ENCODE data around the gene TNC.
"Not testable (repeated sequence)": the region's sequence is repeated elsewhere in the genome, so short reads cannot be mapped to it uniquely, and the experiment has no call there.

The TNC gene

DNA sequence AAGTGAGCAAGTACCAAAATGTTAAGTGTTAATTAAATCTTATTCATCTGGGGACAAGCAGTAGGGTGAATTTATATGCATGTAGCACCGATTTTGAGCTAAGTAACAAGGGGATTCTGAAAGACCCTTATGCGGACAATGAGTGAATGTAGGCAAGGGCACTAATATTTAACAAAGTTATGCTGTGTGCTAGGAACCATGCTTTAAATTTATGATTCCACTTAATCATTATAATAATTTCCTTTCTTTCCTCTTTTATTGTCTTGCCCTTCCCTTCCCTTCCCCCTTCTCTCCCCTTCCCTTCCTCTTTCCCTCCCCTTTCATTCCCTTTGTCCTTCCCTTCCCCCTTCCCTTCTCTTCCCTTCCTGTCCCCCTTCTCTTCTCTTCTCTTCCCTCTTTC, 25.7 kb upstream of the TNC start:
- H3K27me3 ChIP-seq (ENCODE audit: low read depth): no peaks in the 10 kb centered on the region
- no peak for DNase-seq (ENCODE audit: low spot score in 2 of 2)
- H3K4me3 ChIP-seq: no peak overlapping the region
- H3K36me3 ChIP-seq (replicated peaks): no peaks in the 10 kb centered on the region
- in situ Hi-C loops (cut with MboI; ENCODE audit: low sequenced_read_pairs): no loop called here
- H3K9me3 ChIP-seq: no peaks in the 10 kb centered on the region
- no peaks in the 10 kb centered on the region for H3K4me1 ChIP-seq

DNA sequence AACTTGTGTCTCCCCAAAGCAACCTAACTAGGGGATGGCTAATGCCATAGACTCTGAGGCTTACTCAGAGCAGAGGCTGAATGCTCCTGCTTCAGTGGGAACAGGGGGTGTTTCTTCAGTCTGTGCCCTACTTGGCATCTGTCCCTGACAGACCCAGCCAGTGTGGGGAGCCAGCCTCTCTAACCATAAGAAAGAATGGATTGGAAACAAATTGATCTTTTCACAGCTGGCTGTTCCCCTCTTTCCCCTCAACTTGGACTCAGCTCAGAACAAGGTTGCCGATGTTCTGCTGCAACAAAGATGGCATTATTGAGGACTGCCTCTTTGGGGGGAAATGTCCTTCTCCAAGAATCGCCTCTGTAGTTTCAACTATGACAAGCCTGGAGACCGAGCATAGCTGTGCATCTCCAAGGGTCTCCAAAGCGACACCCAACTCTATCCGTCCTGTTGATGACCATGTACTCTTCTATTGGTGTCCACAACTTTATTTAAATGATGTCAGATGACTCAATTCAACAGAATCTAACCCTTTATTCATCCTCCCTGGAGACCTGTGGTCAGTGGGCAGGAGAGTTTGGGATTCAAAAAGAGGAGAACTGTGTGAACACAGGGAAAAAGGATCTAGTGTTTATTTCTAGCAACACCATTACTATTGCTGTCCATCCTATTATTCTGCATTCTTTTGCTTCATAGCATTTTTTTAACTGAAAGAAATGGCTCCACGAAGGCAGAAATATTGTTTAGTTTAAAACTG, 24.7 kb upstream of the TNC start:
- Histone ChIP-seq H3K36me3 (replicated peaks) (no peaks in the 10 kb centered on the region), H3K4me1 (no peaks in the 10 kb centered on the region), H3K9me3 (no peaks in the 10 kb centered on the region), H3K4me3 (no peak overlapping the region), H3K27me3 (ENCODE audit: low read depth) (no peaks in the 10 kb centered on the region)
- no peak for DNase-seq (ENCODE audit: low spot score in 2 of 2)
- in situ Hi-C loops (cut with MboI; ENCODE audit: low sequenced_read_pairs): no loop called here

DNA sequence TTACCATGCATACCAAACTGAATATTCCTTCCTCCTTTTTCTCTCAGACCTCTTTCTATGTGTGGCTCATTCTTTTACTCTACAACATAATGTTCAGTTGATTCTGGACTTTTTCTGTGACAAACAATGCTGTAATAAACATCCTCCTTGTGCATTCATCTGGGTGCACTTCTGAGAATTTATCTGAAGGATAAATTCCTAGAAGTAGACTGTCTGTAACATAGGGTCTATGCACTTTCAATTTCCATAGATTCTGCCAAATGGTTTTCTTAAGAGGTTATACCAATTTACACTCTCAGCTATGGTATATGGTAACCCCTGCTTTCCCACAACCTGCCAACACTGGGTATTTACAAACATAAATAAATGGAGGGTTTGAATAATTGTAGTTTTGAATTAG, 24.1 kb upstream of the TNC start:
- H3K4me3 ChIP-seq: no peak overlapping the region
- H3K36me3 ChIP-seq (replicated peaks): no peaks in the 10 kb centered on the region
- H3K9me3 ChIP-seq: no peaks in the 10 kb centered on the region
- no peak for DNase-seq (ENCODE audit: low spot score in 2 of 2)
- no peaks in the 10 kb centered on the region for H3K4me1 ChIP-seq
- in situ Hi-C loops (cut with MboI; ENCODE audit: low sequenced_read_pairs): no loop called here
- H3K27me3 ChIP-seq (ENCODE audit: low read depth): no peaks in the 10 kb centered on the region

DNA sequence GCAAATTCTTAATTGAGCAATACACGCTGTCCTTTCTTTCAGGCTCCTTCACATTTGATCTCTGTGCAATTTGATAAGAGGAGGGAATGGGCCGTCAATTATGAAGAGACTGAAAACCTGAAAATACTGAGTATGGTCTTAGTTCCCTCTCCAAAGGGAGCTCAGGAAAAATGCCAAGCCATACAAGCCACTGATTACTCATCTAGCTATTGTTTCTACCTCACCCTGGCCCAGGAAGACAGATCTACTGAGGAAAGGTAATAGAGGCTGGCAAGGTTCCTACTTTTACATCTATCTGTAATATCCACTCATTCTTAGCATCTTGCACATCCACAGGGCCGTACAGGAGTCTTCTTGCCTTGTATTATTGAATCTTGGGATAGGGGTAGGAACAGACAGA, 23.7 kb upstream of the TNC start:
- in situ Hi-C loops (cut with MboI; ENCODE audit: low sequenced_read_pairs): no loop called here

DNA sequence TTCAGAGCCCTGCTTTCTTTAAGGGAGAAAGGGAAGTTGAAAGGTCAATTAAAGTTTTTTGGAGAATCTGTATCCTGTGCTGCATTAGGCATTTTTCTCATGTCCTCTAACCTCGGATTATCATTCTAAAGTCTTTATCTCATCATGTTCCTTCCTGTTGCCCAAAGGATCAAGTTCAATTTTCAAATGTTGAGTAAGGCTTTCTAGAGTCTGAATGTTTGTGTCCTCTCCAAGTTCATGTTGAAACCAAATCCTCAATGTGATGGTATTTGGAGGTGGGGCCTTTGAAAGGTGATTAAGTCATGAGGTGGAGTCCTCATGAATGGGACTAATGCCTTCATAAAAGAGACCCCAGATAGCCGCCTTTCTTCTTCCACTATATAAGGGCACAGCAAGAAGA, 20.2 kb upstream of the TNC start:
- Histone ChIP-seq H3K4me1 (no peaks in the 10 kb centered on the region), H3K4me3 (no peak overlapping the region), H3K9me3 (no peaks in the 10 kb centered on the region), H3K27me3 (ENCODE audit: low read depth) (no peaks in the 10 kb centered on the region), H3K36me3 (replicated peaks) (no peaks in the 10 kb centered on the region)
- in situ Hi-C loops (cut with MboI; ENCODE audit: low sequenced_read_pairs): no loop called here
- no peak for DNase-seq (ENCODE audit: low spot score in 2 of 2)

More for the DNA sequence above, 23.7 kb upstream of the TNC start:
- no peaks in the 10 kb centered on the region for H3K9me3 ChIP-seq
- H3K4me3 ChIP-seq: no peak overlapping the region
- no peaks in the 10 kb centered on the region for H3K27me3 ChIP-seq (ENCODE audit: low read depth)
- no peaks in the 10 kb centered on the region for H3K36me3 ChIP-seq (replicated peaks)
- DNase-seq (ENCODE audit: low spot score in 2 of 2): no peak
- no peaks in the 10 kb centered on the region for H3K4me1 ChIP-seq

DNA sequence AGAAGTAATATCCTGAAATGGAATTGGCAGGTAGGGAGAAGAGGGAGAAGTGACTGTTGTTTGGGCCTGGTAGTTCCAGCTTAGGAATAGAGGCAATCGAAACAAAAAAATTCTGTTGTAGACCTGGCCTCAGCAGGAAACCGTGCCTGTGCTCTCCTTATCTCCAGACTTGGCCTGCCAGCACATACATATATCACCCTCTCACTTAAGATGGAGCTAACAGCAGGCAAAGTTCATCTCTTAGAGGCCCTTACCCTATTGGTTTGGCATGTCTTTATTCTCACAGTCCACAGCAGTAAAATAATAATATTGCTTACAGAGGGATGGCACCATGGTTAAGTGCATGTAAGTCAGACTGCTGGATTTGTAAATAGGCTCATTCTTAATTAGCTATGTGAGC, 19.6 kb upstream of the TNC start:
- Histone ChIP-seq H3K36me3 (replicated peaks) (no peaks in the 10 kb centered on the region), H3K27me3 (ENCODE audit: low read depth) (no peaks in the 10 kb centered on the region), H3K4me1 (no peaks in the 10 kb centered on the region), H3K4me3 (no peak overlapping the region), H3K9me3 (no peaks in the 10 kb centered on the region)
- DNase-seq (ENCODE audit: low spot score in 2 of 2): no peak
- in situ Hi-C loops (cut with MboI; ENCODE audit: low sequenced_read_pairs): no loop called here

DNA sequence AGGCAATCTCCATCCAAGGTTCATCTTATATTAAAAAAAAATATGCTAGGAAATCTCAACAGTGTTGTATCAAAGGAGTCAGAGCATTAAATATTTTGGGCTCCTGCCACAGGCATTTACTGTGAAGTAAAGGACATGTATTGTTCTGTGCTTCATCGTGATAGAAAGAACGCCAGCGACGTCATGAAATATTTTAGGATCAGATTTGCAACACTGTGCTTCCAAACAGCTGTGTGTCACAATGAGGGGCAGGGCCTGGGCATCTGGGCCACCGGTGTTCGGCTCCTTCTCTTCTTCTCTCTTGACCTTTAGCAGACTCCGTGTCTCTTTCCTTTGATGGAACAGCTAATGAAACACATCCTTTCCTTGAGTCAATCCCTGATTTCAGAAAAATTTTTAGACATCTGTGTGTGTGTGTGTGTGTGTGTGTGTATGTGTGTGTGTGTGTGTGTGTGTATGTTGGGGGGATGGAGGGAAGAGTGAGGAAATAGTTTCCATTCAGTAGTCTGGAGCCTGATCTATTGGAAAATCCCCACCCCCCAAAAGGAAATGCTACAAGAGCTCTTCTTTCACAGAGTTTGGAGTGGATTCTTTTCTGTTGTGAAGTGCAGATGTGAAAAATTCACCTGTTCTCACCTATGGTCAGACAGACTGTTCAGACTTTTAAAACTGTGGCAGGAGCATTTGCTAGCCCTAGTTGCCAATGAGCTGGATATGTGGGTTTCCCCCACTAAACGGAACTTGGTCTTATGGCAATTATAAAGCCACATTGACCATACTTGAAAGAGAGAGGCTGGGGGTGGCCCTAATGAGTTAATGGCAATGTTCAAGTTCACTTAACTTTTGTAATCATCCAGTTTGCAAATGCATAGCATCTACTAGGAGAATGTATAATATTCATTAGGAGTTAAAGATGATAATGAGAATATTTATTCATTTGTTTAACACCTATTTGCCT, 18.1 kb upstream of the TNC start:
- H3K4me3 ChIP-seq: no peak overlapping the region
- no peaks in the 10 kb centered on the region for H3K9me3 ChIP-seq
- H3K36me3 ChIP-seq (replicated peaks): no peaks in the 10 kb centered on the region
- H3K4me1 ChIP-seq: no peaks in the 10 kb centered on the region
- no peaks in the 10 kb centered on the region for H3K27me3 ChIP-seq (ENCODE audit: low read depth)
- no peak for DNase-seq (ENCODE audit: low spot score in 2 of 2)
- in situ Hi-C loops (cut with MboI; ENCODE audit: low sequenced_read_pairs): no loop called here

DNA sequence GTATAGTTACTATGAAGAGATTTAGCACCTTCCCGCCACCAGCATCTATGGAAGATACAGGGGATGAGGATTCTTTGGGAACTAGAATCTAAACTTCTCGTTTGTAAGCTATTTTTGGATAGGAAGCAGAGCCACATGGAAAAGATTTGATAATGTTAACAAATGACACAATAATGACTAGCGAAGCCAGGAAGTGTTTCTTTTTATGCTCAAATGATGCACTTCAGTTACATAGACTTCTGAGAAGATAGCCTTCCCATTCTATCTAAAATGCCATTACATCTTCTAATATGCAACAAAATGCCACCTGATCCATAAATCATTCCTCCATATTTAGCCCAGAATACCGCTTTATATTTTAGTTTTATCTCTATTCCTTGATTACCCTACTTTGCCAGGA, 17.0 kb upstream of the TNC start:
- Histone ChIP-seq H3K9me3 (no peaks in the 10 kb centered on the region), H3K36me3 (replicated peaks) (no peaks in the 10 kb centered on the region), H3K27me3 (ENCODE audit: low read depth) (no peaks in the 10 kb centered on the region), H3K4me1 (no peaks in the 10 kb centered on the region), H3K4me3 (no peak overlapping the region)
- no peak for DNase-seq (ENCODE audit: low spot score in 2 of 2)
- in situ Hi-C loops (cut with MboI; ENCODE audit: low sequenced_read_pairs): no loop called here

DNA sequence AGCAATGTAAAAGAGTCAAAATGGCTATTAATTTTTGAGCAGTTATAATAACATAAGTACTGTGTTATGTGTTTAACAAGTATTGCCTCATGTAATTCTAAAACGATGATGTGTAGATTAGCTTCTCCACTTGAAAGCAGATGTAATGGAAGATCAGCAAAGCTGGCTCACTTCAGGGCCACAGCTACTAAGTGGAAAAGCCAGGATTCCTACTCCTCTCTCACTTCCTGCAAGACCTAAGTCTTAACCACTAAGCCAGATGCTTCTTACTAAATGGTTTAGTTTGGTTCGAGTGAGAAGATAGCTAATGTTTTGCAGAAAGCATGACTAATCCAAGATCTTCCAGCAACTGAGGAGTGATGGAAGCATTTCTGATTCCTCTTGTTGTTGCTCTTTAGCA, 15.7 kb upstream of the TNC start:
- no peaks in the 10 kb centered on the region for H3K4me1 ChIP-seq
- no peaks in the 10 kb centered on the region for H3K27me3 ChIP-seq (ENCODE audit: low read depth)
- H3K36me3 ChIP-seq (replicated peaks): no peaks in the 10 kb centered on the region
- no peak overlapping the region for H3K4me3 ChIP-seq
- no peak for DNase-seq (ENCODE audit: low spot score in 2 of 2)
- in situ Hi-C loops (cut with MboI; ENCODE audit: low sequenced_read_pairs): no loop called here
- no peaks in the 10 kb centered on the region for H3K9me3 ChIP-seq

DNA sequence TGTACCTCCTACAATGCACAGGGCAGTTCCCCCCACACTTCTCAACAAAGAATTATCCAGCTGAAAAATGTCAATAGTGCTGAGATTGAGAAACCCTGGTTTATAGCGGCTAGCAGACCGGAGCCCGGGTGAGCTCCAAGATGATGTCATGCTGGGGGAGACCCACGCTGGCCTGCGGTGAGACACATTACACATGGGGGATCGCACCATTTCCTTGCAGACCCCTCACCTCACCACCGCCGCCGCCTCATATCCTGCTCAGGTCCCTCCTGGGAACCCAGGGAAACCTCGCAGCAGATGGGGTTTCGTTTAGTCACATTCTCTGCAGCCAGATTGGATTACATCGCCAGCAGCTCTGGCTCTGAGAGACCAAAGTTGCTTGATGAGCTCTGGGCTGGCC, 14.7 kb upstream of the TNC start:
- Histone ChIP-seq H3K4me1 (no peaks in the 10 kb centered on the region), H3K36me3 (replicated peaks) (no peaks in the 10 kb centered on the region), H3K27me3 (ENCODE audit: low read depth) (no peaks in the 10 kb centered on the region), H3K4me3 (no peak overlapping the region), H3K9me3 (no peaks in the 10 kb centered on the region)
- in situ Hi-C loops (cut with MboI; ENCODE audit: low sequenced_read_pairs): no loop called here
- DNase-seq (ENCODE audit: low spot score in 2 of 2): no peak

DNA sequence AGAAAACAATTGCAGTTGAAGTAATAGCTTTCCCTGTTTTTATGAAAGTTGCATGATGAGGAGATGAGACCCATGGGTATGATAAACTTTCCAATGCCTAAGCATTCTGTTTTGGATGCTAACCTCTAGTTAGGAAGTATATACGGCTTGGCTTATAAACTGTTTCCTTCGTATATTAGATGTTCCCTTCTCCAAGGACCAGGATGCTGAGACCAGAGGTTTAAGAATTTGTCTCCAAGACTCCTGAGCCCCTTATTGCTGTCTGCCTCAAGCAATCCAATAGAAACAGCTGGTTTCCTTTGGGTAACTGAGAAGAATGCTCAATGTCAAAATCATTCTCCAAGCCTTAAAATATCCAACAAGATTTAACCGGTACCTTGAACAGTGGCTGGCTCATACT, 12.2 kb upstream of the TNC start:
- Histone ChIP-seq H3K27me3 (ENCODE audit: low read depth) (no peaks in the 10 kb centered on the region), H3K4me3 (no peak overlapping the region), H3K4me1 (no peaks in the 10 kb centered on the region), H3K36me3 (replicated peaks) (no peaks in the 10 kb centered on the region), H3K9me3 (no peaks in the 10 kb centered on the region)
- no peak for DNase-seq (ENCODE audit: low spot score in 2 of 2)
- in situ Hi-C loops (cut with MboI; ENCODE audit: low sequenced_read_pairs): no loop called here

DNA sequence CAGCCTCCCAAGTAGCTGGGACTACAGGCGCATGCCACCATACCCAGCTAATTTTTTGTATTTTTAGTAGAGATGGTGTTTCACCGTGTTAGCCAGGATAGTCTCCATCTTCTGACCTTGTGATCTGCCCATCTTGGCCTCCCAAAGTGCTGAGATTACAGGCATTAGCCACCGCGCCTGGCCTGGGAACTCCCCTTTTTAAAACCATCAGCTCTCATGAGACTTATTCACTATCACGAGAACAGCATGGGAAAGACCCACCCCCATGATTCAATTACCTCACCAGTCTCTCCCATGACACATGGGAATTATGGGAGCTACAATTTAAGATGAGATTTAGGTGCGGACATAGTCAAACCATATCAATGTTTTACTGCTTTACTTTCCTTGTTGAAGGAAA, 10.8 kb upstream of the TNC start:
- H3K4me3 ChIP-seq; H3K9me3 ChIP-seq; H3K27me3 ChIP-seq (ENCODE audit: low read depth); in situ Hi-C loops (cut with MboI; ENCODE audit: low sequenced_read_pairs); H3K4me1 ChIP-seq; DNase-seq (ENCODE audit: low spot score in 2 of 2); H3K36me3 ChIP-seq (replicated peaks): not testable (repeated sequence)

DNA sequence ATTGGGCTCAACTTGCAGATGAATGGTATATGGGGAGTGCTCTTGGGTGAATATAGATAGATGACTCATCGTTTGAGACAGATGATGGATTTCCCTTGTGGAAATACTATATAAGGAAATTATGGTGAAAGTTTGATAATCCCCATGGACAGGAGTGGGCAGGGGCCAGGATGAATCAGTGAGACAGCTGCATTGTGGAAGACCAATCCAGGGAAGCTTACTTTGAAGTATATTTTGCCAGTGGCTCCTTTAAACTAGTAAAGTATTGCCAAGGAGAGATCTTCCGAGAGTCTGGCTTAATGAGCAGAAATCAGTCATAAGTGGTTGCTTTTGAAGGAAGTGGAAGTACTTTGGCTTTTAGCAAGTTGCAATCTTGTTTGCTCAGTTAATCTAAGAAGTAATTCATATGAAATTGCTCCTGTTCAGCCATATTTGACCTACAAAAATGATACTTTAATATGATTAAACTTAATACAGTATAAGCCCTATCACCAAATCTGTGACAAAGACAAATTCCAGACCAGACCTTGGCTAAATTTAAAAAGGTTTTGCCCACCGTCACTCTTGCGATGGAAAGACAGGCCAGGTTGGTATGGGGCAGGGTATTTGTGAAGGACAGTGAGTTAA, 9.3 kb upstream of the TNC start:
- Histone ChIP-seq H3K27me3 (ENCODE audit: low read depth) (no peaks in the 10 kb centered on the region), H3K9me3 (no peaks in the 10 kb centered on the region), H3K4me1 (no peaks in the 10 kb centered on the region), H3K36me3 (replicated peaks) (no peaks in the 10 kb centered on the region), H3K4me3 (no peak overlapping the region)
- DNase-seq (ENCODE audit: low spot score in 2 of 2): no peak
- in situ Hi-C loops (cut with MboI; ENCODE audit: low sequenced_read_pairs): no loop called here

DNA sequence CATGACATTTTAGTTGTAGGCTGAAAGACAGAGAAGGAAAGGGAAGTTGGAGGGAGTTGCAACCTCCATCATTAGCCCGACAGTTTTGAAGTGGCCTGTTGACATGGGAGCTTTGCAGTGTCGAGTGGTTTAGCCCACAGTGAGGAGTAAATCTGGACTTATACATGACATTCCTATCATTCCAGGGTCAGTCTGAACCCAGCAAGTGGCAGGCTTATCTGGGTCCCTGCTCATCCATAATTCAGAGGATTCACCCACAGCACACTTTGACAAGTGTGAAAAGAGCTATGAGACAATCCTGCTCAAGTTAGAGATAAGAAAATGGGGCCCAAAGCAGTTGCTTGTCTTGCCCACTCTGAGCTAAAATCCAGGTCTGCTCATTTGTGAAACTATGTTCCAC, 8.4 kb upstream of the TNC start:
- H3K4me3 ChIP-seq: no peak overlapping the region
- in situ Hi-C loops (cut with MboI; ENCODE audit: low sequenced_read_pairs): no loop called here
- no peak for DNase-seq (ENCODE audit: low spot score in 2 of 2)
- no peaks in the 10 kb centered on the region for H3K4me1 ChIP-seq
- H3K27me3 ChIP-seq (ENCODE audit: low read depth): no peaks in the 10 kb centered on the region
- H3K36me3 ChIP-seq (replicated peaks): no peaks in the 10 kb centered on the region
- H3K9me3 ChIP-seq: no peaks in the 10 kb centered on the region
